Inferior parietal cortex (tissue), 1 donor: ENCODE measurements around the gene CTRB1.

Experiments
- DNase-seq: peaks from one replicate; pipeline ENCODE4 v3.0.0-alpha.2; 2016; ENCODE audit errors: extremely low spot score

CTRB1 gene

GRCh38 chr16:75225678-75226515 is 7.1 kb downstream of the CTRB1 start:
- DNase-seq = no peak

DNA sequence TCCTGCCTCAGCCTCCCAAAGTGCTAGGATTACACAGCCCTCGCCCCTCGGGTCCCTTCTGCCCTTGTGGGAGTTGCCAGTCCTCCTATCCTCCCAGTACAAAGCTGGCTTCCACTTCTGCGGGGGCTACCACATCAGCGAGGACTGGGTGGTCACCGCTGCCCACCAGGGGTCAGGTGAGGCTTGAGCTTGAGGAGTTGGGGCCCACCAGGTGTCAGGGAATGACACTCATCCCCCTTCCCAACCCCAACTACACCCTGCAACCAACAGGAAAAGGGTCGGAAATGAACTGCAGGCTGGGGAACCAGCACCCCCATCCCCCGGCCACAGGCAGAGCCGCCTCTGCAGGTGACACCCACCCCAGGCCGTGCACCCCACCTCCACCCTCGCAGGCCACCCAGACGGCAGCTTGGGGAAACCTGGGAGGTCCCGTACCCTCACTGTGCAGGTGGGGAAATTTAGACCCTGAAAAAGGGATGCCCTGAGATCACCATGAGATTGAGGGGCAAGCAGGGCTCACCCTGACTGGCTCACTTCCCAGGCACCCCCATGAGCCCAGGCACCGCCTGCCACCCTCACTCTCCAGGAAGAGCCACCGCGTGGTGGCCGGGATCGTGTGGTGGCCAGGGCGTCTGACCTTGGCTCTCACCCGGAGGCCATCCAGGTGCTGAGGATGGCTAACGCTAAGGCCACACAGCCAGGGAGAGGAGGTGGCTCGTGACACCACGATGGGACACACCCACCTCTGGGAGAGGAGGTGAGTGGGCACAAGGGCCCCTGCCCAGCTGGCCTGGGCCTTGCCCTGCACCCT is 8.0 kb downstream of the CTRB1 start:
- no peak for DNase-seq

DNA sequence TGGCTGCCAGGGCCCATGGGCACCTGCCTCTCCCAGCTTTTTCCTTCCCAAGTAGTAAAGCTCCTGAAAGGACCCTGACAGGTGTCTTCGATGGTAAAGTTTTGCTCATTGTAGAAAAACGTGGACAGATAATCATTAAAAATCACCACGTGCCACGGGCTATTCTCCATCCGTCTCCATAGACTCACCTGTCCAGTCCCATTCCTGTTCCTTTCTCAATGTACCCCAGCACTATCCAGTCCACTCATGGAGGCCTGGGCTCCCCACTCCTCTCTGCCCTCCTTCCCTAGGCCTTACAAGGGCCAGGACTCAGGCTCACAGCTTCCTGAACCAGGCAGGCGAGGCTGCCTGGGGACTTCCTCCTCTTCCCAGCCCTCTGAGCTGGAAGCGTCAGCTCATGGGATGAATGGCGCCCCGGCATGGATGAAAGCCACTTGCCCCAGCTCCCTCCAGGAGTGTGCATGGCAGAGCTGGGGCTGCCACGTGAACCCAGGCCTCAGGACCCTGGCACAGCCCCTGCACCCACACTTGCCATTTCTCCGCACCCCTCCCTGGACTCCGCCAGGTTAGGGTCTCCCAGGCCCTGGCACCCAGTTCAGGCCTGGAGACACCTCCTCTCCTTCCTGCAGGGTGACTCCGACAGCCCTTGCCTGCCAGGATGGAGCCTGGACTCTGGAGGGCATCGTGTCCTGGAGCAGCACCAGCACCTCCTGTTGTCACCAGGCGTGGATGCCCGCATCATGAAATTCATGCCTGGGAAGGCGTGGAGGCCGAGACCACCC is 8.8 kb downstream of the CTRB1 start:
- DNase-seq = no peak

DNA sequence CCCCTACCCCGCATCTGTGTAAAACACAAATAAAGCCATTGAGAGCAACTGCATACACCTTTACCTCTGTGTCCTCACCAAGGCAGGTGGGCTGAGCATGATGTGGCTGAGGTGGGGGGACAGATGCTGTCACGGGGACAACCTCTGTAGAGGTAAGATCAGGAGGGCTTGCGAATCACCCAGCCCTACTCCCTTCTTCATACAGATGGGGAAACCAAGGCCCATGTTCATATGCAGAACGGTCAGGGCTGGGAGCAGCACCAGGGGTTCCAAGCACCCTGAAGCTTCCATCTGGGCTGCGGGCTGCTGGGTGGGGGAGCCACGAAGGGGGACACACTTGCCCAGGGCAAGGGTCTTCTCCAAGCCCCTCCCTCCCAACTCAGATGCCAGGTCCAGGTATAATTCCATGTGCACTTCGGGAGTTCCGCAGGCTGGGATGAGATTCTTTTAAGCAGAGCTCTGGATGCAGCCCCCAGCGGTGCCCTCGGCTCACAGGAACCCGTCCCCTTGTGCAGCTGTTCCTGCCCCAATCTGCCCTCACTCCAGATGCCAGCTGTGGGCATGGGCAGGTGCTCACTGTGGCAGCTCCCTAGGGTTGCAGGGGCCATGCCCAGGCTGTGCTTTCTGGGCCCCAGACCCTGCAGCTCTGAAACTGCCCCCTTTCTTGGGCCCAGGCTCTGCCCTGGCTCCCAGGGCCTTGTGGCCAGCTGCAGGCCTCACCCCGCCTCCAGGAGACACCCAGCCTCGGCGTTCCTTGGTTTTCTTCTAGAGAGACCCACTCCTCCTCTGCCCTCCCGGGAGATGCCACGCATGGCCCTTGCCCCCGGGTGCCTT is 9.6 kb downstream of the CTRB1 start:
- DNase-seq = no peak

GRCh38 chr16:75229172-75230031 is 10.6 kb downstream of the CTRB1 start:
- no peak for DNase-seq

DNA sequence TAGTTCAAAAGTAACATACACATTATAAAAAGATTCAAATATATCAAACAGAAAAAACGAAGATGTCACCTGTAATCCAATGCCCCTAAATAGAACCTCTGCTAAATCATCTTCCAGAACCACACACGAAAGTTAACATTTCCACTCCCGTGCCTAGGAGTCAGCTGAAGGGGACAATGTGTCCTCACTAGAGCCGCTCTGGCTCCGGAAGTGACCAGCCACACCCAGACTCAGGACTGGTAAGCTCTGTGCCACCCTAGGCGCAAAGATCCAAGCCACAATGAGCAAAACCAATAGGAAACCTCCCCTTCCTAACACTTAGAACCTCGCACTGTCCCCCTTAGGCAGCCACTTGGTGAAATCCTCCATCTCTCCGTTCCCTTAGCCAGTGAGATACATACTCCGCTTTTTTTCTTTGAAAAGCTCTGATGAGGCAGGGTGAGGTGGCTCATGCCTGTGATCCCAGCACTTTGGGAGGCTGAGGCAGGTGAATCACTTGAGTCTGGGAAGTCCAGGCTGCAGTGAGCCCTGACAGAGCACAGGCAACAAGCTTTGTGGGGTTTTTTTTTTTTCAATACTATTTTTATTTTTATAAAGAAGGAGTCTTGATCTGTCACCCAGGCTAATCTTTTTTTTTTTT is 11.8 kb downstream of the CTRB1 start:
- no peak for DNase-seq

DNA sequence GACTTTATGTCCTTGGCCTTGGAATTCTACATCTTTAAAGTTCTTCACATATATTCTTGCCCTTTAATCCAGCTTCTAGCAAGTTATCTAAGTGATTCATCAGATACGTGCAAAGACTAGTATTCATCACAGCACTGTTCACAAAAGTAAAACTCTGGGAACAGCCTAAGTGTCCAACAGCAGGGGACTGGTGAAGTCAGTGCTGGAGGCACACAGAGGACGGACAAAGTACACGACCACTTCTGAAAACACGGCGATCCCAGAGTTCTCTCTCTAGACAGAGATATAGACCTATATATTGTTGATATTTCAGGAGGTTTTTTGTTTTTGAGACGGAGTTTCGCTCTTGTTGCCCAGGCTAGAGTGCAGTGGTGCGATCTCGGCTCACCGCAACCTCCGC is 12.8 kb downstream of the CTRB1 start:
- no peak for DNase-seq

DNA sequence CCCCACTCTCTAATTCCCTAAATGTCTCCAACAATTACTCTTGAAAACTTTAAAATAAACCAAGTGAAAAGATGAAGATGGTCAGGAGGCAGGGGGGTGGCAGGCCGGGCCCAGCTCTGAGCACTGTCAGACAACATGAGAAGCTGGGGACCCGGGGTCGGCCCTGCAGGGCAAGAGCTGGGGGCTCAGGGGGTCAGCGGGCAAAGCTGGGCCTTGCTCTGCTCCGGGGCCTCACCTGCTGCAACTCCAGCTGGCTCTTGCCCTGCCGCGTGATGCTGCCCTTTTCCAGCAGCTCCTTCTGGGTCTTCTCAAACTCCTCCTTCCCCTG is 14.8 kb downstream of the CTRB1 start:
- DNase-seq = no peak

GRCh38 chr16:75234856-75235696 is 16.3 kb downstream of the CTRB1 start:
- no peak for DNase-seq

GRCh38 chr16:75235721-75236193 is 17.0 kb downstream of the CTRB1 start:
- no peak for DNase-seq

DNA sequence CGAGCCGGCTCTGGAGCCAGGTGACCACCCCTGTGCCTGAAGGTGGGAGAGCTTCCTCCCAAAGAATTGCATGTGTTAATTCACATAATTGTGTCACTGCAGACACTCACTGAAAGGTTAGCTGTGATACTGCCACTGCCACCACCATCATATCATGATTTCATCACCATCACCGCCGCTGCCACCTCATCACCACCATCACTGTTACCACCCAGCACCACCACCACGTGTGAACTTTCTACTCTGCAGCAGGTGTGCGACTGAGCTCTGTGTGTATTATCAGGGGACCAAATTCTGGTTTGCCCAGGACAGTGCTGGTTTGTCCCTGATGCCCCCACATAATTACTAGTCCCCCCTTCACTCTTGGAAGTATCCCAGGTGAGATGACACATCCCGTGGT is 17.4 kb downstream of the CTRB1 start:
- no peak for DNase-seq

GRCh38 chr16:75236736-75237397 is 18.1 kb downstream of the CTRB1 start:
- DNase-seq = no peak

DNA sequence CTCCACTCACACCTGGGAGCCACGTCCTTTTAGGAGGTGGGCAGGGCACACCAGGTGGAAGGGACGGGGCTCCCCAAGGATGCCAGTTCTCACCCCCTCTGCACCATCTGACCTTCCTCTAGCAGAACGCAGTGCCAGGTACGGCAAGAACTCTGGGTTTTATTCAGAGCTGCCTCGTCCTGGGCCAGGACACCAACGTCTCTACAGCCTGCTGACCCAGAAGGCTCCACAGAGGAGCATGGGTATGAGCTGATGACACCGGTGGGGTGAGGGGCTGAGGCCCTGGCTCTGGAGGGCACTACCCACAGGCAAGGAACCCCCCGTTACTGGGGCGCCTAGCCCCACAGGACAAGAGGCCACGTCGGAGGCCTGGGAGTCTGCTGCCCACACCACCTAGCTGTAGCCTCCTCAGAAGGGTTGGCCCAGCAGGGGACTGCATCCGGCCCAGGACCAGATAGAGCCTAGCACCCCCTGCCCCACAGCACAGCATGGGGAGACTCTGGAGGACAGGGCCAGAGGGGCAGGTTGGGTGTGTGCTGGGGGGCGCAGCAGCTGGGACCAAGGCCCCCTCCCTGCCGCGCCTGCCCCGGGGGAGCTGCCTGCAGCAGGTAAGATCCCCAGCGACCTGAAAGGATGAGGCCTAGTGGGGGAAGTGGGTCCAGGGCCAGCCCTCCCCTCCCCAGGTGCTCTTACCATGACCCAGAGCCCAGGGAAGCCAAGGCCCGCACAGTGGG is 18.8 kb downstream of the CTRB1 start:
- no peak for DNase-seq

DNA sequence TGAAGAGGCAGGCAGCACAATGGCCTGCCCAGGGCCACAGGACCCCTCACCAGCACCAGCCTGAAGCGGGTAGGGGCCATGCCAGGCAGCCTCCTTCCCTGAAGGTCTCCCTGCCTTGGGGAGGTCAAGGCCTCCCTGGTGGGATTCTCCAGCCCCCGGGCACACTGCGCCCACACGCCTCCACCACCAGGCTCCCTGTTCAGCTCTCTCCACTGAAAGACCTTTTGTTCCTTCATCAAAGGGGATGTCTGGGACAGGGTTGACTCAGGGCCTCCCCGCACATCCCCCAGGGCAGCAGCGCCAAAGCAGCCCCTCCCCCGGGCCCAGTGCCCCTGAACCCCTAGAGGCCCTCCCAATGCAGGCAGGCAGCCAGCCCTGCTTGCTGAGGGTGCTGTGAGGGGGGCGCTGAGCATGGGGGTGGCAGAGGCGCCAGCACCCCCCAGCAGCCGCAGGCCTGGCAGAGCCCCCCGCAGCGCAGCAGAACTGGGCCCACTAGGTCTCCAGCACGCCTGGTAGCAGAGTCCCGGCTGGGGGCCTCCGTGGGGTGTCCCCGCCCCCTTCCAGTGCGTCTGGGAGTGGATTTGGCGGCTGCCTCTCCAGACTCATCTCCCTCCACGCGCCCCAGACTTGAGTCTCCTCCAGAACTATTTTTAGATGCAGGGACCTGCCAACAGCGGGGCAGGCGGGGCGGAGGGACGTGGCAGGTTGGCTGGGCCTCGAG is 19.5 kb downstream of the CTRB1 start:
- DNase-seq = peak; percentile 75

DNA sequence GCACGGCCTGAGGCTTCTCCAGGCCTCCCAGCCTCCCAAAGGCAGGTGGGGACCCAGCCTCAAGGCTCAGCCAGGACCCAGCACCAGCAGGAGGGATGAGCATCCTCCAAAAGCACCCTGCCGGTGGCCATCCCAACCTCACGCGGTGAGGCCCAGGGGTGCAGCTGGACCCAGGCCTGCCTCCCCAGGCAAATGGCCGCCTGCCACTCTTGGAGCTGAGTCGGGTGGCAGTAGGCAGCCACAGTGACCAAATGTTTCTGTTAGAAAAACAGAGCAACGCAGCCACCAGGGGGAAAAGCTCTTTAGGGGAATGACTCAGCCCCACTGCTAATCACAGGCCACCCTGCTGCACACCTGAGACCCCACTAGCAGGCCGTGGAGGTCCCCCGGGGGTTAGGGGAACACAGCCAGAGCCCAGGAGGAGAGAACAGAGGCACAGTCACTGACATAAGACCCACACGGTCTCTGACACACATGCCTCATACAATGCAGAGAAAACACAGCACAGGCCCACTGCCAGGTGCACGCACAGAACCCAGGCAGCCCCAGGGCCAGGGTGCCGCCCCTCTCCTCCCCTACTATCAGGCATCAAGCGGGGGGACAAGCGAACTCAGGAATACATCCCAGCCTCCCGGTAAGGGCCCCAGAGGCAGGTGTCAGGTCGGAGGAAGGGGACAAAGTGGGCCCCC is 20.2 kb downstream of the CTRB1 start:
- no peak for DNase-seq

- DNase-seq = no peak
Measured at GRCh38 chr16:75239542-75240122, 20.8 kb downstream of the CTRB1 start.
